HG03457 (cell line): ENCODE measurements around the gene CLCN3.
A peak's percentile ranks its signal among the peaks of the same experiment; 100 is the strongest.
"Not testable (repeated sequence)": the region's sequence is repeated elsewhere in the genome, so short reads cannot be mapped to it uniquely, and the experiment has no call there.

Experiments
- ATAC-seq: cut with Tn5 transposase; IDR thresholded peaks from one replicate; pipeline ENCODE4 v1.9.1; 2021; ENCODE audit warnings: moderate number of reproducible peaks; ENCODE audit not compliant: unreplicated experiment

Gene CLCN3

GRCh38 chr4:169617306-169617705 lies 3.1 kb upstream of the CLCN3 start:
- no peak for ATAC-seq

GRCh38 chr4:169618286-169618685 lies 2.1 kb upstream of the CLCN3 start:
- ATAC-seq = no peak

- ATAC-seq = no peak
Observed at GRCh38 chr4:169618986-169619385, 1.4 kb upstream of the CLCN3 start.

- ATAC-seq = peak; percentile 23
Observed at GRCh38 chr4:169619518-169619957, 840 bp upstream of the CLCN3 start.

- no peak for ATAC-seq
Observed at GRCh38 chr4:169620880-169621248, 486 bp downstream of the CLCN3 start.

- peak; percentile 17 for ATAC-seq
Observed at GRCh38 chr4:169621731-169622492, 1.5 kb downstream of the CLCN3 start.

- ATAC-seq = no peak
Observed at GRCh38 chr4:169622566-169622965, 2.2 kb downstream of the CLCN3 start.

- not testable (repeated sequence) for ATAC-seq
Observed at GRCh38 chr4:169624012-169624411, 3.6 kb downstream of the CLCN3 start.

- no peak for ATAC-seq
Observed at GRCh38 chr4:169625886-169626285, 5.5 kb downstream of the CLCN3 start.

GRCh38 chr4:169626331-169627282 lies 6.2 kb downstream of the CLCN3 start:
- ATAC-seq = no peak

- ATAC-seq = peak; percentile 60
Observed at GRCh38 chr4:169627307-169627706, 6.9 kb downstream of the CLCN3 start.

GRCh38 chr4:169628579-169628978 lies 8.2 kb downstream of the CLCN3 start:
- no peak for ATAC-seq

GRCh38 chr4:169630069-169630468 lies 9.7 kb downstream of the CLCN3 start:
- ATAC-seq = no peak

- no peak for ATAC-seq
Observed at GRCh38 chr4:169632896-169633295, 12.5 kb downstream of the CLCN3 start.

- no peak for ATAC-seq
Observed at GRCh38 chr4:169634975-169635374, 14.6 kb downstream of the CLCN3 start.

GRCh38 chr4:169640261-169640870 lies 20.0 kb downstream of the CLCN3 start:
- ATAC-seq = no peak

- ATAC-seq = no peak
Observed at GRCh38 chr4:169644802-169645201, 24.4 kb downstream of the CLCN3 start.

GRCh38 chr4:169645627-169646026 lies 25.2 kb downstream of the CLCN3 start:
- ATAC-seq = no peak

GRCh38 chr4:169649545-169650226 lies 29.3 kb downstream of the CLCN3 start:
- no peak for ATAC-seq

- no peak for ATAC-seq
Observed at GRCh38 chr4:169650227-169650936, 30.0 kb downstream of the CLCN3 start.
